GM10266 (cell line): Measurements from ENCODE around the gene ABHD6.
A peak's percentile ranks its signal among the peaks of the same experiment; 100 is the strongest.

ENCODE experiments used
- DNase-seq: peaks from one replicate; pipeline ENCODE4 v3.0.0; 2012; ENCODE audit errors: extremely low spot score
- CTCF ChIP-seq: IDR thresholded peaks from 2 replicates; pipeline ENCODE4 v1.5.1; 2012; ENCODE audit warnings: mild to moderate bottlenecking, low read depth; ENCODE audit not compliant: control insufficient read depth, insufficient read depth; ENCODE audit errors: missing control alignments

ABHD6 gene

GRCh38 chr3:58317811-58318210, 80.2 kb downstream of the ABHD6 start:
- no peak for TF ChIP-seq CTCF

GRCh38 chr3:58321791-58322190, 84.2 kb downstream of the ABHD6 start:
- DNase-seq: no peak
- TF ChIP-seq CTCF: no peak

More at GRCh38 chr3:58317811-58318210, 80.2 kb downstream of the ABHD6 start:
- no peak for DNase-seq

GRCh38 chr3:58322793-58323192, 85.2 kb downstream of the ABHD6 start:
- DNase-seq: no peak
- TF ChIP-seq CTCF: no peak

- no peak for DNase-seq
- TF ChIP-seq CTCF: no peak
Observed at GRCh38 chr3:58323529-58324390, 86.2 kb downstream of the ABHD6 start.

GRCh38 chr3:58324391-58325390, 87.1 kb downstream of the ABHD6 start:
- peak; percentile 33 for DNase-seq
- no peak for TF ChIP-seq CTCF

- no peak for DNase-seq
- TF ChIP-seq CTCF: no peak
Observed at GRCh38 chr3:58325525-58325992, 88.0 kb downstream of the ABHD6 start.
